GM12874 (cell line): ENCODE measurements around the gene MIOS.

ENCODE experiments used
- CTCF ChIP-seq: IDR thresholded peaks from 2 replicates; pipeline ENCODE4 v1.5.1; 2011; ENCODE audit warnings: low read depth, mild to moderate bottlenecking, control low read depth, low read length, moderate library complexity; ENCODE audit not compliant: insufficient read depth

MIOS gene

GRCh38 chr7:7526006-7526405 is 40.7 kb upstream of the MIOS start:
- TF ChIP-seq CTCF = no peak

- no peak for TF ChIP-seq CTCF
Observed at GRCh38 chr7:7527047-7527446, 39.6 kb upstream of the MIOS start.

- TF ChIP-seq CTCF = no peak
Observed at GRCh38 chr7:7529328-7529727, 37.4 kb upstream of the MIOS start.

GRCh38 chr7:7533831-7534430 is 32.8 kb upstream of the MIOS start:
- TF ChIP-seq CTCF = no peak

- no peak for TF ChIP-seq CTCF
Observed at GRCh38 chr7:7535691-7536090, 31.0 kb upstream of the MIOS start, which contains the start of gene COL28A1. TSS of gene COL28A1 (minus strand) at chr7:7535873. CDS start at chr7:7532875, 2,998 bp downstream.

GRCh38 chr7:7536396-7537019 is 30.2 kb upstream of the MIOS start:
- TF ChIP-seq CTCF = no peak

GRCh38 chr7:7537711-7538110 is 29.0 kb upstream of the MIOS start:
- TF ChIP-seq CTCF = no peak
